H1 (cell line): ENCODE measurements around the gene WDR13.

ENCODE experiments used
- ATF2 ChIP-seq: IDR thresholded peaks from 2 replicates; pipeline ENCODE4 v1.6.1; 2012; ENCODE audit warnings: low read length, inconsistent platforms
- CEBPB ChIP-seq: IDR thresholded peaks from 2 replicates; pipeline ENCODE4 v1.6.1; 2012; ENCODE audit warnings: low read depth, low read length
- CTCF ChIP-seq, 3 experiments: IDR thresholded peaks; 1 replicate in 2 of 3; 2 replicates in 1 of 3; pipeline versions ENCODE4 v1.5.1 to v1.6.1; 2011; ENCODE audit warnings: low read length in 3 of 3, mild to moderate bottlenecking in 3 of 3, inconsistent platforms in 2 of 3, low read depth in 1 of 3, moderate library complexity in 1 of 3; ENCODE audit not compliant: insufficient read depth in 1 of 3; ENCODE audit errors: control extremely low read depth in 1 of 3
- GTF2F1 ChIP-seq: IDR thresholded peaks from 2 replicates; pipeline ENCODE4 v1.6.1; 2012; ENCODE audit warnings: low read depth, low read length, improper control_type of control experiment, borderline replicate concordance
- JUND ChIP-seq: IDR thresholded peaks from 2 replicates; pipeline ENCODE4 v1.6.1; 2011; ENCODE audit warnings: mild to moderate bottlenecking, improper control_type of control experiment, low read length
- POLR2A ChIP-seq, 2 experiments: IDR thresholded peaks; 1 replicate in 1 of 2; 2 replicates in 1 of 2; pipeline ENCODE4 v1.6.1; 2011; ENCODE audit warnings: low read depth in 2 of 2, low read length in 2 of 2, mild to moderate bottlenecking in 2 of 2; ENCODE audit errors: control extremely low read depth in 1 of 2
- SP4 ChIP-seq: IDR thresholded peaks from 2 replicates; pipeline ENCODE4 v1.6.1; 2012; ENCODE audit warnings: low read length, inconsistent platforms
- ZNF274 ChIP-seq: IDR thresholded peaks from 2 replicates; pipeline ENCODE4 v1.7.0; 2012; ENCODE audit warnings: low read length, borderline replicate concordance; ENCODE audit errors: extremely low read depth

GRCh38 chrX:48645669-48646068 lies 48.4 kb downstream of the WDR13 start:
- TF ChIP-seq POLR2A (IDR thresholded peaks at IDR 0.05; ENCODE audit: control extremely low read depth in 1 of 2, low read depth in 2 of 2, low read length in 2 of 2) (no peak), CTCF (IDR thresholded peaks at IDR 0.05; ENCODE audit: control extremely low read depth in 1 of 3, insufficient read depth in 1 of 3, low read depth in 1 of 3, low read length in 3 of 3) (no peak), ZNF274 (no peak), GTF2F1 (no peak), JUND (no peak), ATF2 (no peak), SP4 (no peak), CEBPB (no peak)
